ENCODE results near the gene SASH1.

SASH1 gene

GRCh38 chr6:148440016-148440415 is 97.4 kb downstream of the SASH1 start:
- no peak for DNase-seq

GRCh38 chr6:148440877-148441453 is 98.3 kb downstream of the SASH1 start:
- DNase-seq: no peak

DNA sequence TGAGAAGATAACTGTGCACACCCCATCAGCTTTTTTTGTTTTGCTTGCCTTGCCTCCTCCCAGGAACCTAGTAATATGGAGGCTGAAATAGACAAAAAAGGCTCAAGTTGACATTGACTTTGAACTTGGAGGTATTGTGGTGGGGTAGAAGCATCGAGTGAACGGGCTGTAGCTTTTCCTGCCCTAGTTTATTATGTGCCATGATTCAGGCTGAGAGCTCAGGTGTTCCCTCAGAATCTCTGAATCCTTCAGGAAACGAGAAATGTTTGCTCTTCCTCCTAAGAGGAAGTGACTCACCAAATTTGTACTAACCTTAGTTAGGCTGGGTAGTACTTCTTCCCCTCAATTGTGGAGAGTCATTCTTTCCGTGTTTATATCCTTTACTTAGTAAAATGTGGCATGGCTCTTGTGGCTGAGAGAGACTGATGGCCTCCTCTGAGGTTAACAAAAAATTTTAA is 98.8 kb downstream of the SASH1 start:
- no peak for DNase-seq

DNA sequence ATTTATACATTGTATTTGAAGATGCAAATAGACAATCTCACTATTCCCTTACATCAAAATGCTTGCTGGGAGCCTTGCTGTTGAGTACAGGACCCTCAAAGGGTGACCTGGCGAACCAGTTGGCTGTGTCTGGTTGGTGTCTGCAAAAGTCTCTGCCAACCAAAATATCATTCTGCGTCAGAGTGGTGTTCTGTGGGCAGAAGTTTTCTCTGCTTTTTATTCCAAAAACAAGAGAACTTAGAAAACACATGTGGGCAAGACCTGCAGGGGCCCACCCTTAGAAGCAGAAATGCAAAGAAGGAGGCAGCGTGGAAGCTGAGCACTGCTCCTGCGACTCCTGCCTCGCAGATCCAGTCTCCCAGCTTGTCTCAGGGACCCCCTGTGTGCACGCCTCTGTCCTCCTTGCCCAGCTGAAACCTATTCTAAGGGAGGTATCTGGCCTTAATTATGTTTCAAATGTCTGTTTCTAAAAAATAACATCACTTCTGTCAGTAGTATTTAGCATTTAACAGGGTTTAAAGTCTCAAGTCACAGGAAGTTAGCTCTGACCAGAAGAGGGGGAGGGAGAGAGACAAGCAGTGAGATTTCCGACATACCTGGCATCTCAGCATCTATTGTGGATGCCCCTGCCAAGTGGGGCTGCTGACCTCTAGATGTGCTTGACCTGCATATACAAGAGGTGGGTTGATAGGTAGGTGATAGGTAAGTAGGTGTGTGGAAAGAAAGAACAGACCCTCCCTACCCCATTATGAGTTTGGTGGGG is 101.3 kb downstream of the SASH1 start:
- DNase-seq: no peak

- no peak for DNase-seq
These were observed 102.5 kb downstream of the SASH1 start for GRCh38 chr6:148445116-148445515.

DNA sequence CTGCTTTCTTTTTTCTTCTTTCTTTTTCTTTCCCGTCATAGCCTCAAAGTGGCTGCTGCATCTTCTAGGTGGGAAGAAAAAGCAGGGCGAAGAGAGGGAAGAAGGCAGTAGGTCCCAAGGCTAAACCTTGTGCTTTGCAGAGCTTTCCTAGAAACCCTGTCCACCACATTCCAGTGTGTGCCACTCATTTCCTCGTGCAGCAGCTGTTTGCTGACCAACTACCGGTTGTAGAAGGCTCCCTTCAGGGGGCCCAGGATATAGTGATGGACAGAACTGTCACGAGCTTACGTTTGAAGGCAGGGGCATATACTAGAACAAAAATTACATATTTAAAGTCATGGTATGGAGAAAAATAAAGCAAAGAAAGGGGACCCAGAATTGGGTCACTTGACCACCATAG is 103.0 kb downstream of the SASH1 start:
- DNase-seq: no peak

GRCh38 chr6:148446681-148447080 is 104.0 kb downstream of the SASH1 start:
- no peak for DNase-seq

DNA sequence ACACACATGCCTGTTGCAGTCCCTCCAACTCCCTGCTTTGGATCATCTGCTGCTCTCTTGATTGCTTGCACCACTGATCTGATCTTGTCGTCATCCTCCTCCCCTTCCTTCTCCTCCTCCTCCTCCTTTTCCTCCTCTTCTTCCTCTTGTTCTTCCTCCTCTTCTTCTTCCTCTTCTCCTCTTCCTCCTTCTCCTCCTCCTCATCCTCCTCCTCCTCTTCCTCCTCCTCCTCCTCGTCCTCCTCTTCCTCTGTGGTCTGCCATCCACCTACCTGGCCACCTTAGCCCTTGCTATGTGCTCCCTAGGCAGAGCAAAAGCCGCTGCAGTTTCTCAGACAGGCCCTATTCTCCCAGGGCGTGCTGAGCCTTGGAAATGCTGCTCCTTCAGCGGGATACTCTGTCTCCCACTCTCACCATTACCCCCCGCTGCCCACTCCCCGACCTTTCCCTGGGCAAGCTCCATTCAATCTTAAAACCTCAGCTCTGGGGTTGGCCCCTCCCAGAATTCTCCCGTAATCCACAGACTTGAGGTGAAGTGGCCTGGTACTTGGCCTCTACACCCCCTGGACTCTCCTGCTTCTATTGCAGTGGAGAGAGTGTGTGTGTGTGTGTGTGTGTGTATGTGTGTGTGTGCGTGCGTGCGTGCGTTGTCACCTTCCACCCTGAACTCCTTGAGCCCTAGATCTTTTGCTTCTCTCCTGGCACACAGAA is 105.0 kb downstream of the SASH1 start:
- DNase-seq: no peak

- DNase-seq: no peak
These were observed 105.9 kb downstream of the SASH1 start for GRCh38 chr6:148448369-148449012.

- no peak for DNase-seq
These were observed 108.2 kb downstream of the SASH1 start for GRCh38 chr6:148450866-148451265.

DNA sequence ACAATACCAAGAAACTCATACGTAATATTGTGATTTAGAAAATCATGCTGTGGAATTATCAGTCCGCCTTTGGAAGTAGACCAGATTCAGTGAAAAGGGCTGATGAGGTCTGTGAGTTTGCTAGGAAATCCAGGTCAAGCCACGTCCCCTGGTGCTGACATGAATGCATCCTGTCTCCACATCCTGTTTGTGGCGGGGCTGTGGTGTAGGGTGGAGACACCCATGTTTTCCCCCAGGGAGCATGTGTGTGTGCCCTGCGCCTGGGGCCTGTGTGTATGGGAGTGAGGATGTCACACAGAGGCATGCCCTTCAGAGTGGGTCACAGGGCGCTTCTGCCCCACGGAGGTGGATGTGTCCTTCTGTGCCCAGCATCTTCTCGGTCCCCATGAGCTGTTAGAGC is 109.1 kb downstream of the SASH1 start:
- DNase-seq: no peak

DNA sequence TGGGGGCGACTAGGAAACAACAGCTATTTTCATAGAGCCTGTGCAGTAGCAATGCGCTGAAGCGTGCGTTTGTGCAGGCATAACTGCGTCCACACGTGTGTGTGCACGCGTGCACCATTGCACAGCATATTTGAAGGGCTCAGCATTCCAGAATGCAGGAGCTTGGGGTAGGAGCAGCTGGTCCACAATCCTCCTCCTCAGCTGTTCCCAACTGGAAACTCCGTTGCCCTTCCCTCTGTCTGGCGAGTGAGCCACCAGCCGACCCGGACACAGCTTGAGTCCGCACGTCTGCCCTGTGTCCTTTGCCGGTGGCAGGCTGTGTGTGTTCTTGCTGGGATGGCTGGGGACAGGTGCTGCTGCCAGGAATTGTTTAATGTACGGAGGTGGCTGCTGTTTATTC is 110.2 kb downstream of the SASH1 start:
- no peak for DNase-seq

DNA sequence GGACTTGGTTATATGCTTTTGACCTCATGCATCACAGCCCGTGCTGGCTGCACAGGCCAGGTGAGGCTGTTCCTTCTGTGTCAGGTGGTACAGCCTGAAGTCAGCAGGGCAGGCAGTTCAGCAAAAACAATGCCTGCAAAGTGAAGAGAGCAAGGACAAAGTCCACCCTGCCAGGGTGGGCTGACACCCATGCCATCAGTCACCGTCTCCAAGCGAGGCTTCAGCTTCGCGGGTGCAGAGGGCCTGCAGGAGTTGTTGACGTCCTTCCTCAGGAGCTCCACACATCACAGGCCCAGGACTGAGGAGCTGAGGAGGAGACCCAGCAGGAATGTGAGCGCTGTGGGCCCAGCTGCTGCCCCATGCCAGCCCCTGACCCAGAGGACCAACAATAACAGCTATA is 111.3 kb downstream of the SASH1 start:
- no peak for DNase-seq

- no peak for DNase-seq
These were observed 112.6 kb downstream of the SASH1 start for GRCh38 chr6:148455225-148455624.

DNA sequence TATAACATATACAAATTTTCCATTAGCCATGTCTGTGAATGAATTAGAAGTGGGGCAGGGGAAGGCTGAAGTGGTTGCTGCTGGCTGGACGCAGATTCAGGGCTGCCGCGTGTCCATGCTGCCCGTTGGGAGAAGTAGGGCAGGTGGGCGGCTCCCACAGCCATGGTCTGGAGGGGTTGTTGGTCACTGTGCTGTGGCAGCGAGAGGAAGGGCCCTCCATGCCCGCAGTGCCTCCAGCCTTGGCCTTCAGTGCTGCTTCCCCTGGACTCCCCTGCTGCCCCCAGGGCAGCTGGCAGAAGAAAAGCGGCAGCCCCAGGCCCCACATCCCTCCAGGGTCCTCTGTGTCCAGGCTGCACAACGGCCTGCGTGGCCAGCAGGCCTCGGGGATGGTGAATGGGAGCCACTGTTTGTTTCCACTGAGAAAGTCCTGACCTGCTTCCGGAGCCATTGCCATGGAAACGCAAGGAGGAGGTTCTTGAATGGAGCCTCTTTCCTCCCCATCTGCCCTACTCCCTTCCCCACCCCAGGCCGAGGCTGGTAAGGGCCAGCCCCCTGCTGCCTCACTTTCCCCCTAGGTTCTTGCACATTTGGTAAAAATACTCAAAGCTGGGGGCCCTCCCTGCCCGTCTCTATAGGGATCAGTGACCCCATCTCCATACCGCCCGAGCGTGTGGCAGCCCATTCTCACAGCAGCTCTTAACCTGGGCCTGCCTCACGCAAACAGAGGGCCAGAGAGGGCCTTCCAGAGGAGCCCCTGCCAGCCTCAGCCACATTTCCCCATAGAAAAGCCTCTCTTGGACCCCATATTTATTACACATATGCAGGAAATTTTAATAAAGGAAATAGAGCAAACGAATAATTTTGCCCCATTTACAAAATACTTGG is 113.3 kb downstream of the SASH1 start:
- no peak for DNase-seq

GRCh38 chr6:148457137-148457842 is 114.7 kb downstream of the SASH1 start:
- DNase-seq: no peak

DNA sequence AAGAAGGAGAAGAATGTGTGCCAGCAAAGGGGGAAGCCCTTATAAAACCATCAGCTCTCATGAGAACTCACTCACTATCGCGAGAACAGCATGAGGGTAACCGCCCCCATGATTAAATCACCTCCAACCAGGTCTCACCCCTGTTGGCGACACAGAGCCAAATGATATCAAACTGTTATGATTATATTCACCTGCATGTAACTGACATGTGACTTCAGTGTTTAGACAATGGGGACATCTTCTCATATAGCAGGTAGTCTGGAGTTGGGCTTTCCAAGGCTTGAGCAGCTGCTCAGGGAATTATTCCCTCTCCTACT is 115.2 kb downstream of the SASH1 start:
- DNase-seq: no peak

- DNase-seq: no peak
These were observed 116.6 kb downstream of the SASH1 start for GRCh38 chr6:148459238-148459637.

DNA sequence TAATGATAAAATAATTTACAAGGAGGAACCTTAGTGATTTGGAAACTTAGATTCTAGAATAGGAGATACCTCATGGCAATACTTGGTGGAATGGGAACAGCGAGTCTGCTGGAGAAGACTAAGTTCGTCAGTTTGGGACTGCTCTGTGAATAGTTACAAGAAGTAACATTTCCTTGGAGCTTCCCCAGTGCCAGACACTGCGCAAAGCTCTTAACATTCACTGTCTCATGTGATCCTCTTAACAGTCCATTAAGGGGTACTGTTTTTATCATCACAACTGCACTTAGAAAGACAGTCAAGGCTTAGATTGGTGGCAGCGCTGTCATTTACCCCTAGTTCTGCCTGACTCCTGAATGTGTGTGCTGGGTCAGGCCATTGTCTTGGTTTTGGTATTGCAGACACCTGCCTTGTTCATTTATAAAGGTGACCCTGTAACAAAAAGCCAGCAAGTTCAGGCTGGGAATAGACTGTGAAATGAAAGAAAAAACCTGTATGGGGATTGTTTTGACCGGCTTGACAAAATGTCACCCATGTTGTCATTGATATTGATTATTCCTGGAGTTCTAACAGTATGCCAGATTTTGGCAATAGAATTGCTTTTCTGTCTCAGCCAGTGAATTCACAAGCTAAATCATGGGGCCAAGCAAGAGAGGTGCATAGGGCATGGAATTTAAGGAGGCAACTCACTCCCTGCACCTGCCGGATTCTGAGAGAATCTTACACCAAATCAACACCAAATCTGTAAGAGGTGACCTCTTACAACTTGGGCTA is 118.4 kb downstream of the SASH1 start:
- no peak for DNase-seq

DNA sequence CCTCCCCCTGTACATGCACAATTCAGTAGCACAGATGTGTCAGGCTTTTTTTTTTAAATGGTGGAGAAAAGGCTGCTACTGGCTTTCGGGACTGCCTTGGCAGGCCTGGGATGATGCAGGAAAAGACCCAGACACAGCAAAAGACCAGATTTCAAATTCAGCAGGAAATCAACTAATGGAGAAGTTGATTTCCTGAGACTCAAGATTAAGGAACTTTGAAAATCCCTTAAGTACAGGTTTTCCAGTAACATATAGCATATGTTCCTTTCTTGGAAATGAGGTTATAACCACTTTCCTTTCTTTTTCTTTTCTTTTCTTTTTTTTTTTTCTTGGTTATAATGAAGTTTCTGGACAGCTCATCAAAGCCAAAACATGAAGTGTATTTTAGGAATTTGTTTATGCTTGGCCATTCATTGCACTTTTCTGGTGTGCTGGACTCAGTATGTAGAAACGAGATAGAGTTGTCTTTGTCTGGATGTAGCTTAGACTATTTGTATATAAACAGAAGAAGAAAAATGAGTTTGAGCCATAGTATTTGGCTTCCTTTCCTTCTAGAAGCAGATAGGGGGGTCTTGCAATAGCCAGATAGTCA is 119.4 kb downstream of the SASH1 start:
- DNase-seq: no peak

DNA sequence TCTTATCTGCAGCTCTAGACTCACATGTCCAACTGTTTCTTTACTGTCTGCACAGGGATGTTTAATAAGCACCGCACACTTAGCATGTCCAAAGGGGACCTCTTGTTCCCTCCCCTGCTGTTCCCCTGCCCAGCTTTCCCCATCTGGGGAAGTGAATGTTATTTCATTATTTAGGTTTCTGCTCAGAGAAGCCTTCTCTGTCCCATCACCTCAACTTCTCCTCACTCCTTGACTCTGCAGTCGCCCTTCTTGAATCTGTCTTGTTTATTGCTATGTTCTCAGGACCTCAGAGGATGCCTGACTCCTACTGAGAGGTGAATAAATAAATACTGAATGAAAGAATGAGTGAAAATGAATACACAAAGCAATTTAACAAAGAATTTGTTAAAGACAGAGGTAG is 121.0 kb downstream of the SASH1 start:
- DNase-seq: no peak
